GM18909 (cell line): ENCODE data around the gene ZNF862.
A peak's percentile ranks its signal among the peaks of the same experiment; 100 is the strongest.

Source experiments
- ATAC-seq: cut with Tn5 transposase; IDR thresholded peaks from one replicate; pipeline ENCODE4 v1.9.1; 2021; ENCODE audit warnings: mild to moderate bottlenecking; ENCODE audit not compliant: unreplicated experiment, poor library complexity

ZNF862 gene

DNA sequence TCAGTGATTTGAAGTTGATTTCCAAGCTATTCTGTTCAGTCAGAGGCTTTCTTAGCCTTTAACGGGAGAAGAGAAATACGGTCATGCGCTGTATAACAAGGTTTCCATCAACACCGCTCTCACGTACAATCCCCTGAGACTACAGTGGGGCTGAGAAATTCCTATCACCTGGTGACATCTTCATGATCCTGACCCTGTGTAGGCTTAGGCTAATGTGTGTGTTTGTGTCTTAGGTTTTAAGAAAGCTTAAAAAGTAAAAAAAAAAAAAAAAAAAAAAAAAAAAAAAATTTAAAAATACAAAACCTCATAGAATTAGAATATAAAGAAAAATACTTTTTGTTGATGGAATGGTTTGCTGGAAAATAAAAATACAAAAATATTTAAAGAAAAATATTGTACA is 1.8 kb downstream of the ZNF862 start:
- ATAC-seq, result no peak

DNA sequence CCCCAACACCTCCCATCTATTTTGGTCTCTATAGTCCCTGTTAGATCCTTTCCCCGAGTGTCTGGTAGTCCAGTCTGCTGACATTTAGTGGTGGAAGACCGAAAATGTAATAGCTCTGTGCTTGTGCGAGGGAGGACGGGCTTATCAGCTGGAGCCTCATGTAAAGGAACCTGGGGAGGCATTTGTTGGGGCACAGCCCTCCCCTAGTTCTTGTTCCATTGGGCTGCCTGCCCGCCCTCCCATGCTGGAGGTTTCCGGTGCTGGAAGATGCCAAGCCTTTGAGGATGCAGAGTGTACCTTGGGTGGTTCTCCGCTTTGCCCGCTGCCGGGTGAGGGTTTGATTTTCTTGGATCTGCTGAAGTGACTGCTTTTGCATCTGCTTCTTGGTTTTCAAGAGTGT is 5.4 kb downstream of the ZNF862 start:
- no peak for ATAC-seq

DNA sequence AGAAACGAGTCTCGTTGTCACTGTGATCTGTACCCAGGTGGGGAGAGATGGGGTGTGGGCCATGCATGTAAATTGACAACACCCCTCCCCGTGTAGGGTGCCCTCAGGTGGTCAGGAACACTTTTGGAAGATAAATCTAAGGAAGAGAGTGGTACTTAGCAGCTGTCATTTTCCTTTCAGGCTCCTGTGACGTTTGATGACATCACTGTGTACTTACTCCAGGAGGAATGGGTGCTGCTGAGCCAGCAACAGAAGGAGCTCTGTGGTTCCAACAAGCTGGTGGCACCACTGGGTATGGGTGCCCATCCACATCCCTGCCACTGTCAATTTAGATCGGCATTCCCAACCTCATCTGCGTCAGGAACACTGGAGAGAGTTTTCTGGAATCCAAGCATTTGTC is 6.3 kb downstream of the ZNF862 start:
- no peak for ATAC-seq

DNA sequence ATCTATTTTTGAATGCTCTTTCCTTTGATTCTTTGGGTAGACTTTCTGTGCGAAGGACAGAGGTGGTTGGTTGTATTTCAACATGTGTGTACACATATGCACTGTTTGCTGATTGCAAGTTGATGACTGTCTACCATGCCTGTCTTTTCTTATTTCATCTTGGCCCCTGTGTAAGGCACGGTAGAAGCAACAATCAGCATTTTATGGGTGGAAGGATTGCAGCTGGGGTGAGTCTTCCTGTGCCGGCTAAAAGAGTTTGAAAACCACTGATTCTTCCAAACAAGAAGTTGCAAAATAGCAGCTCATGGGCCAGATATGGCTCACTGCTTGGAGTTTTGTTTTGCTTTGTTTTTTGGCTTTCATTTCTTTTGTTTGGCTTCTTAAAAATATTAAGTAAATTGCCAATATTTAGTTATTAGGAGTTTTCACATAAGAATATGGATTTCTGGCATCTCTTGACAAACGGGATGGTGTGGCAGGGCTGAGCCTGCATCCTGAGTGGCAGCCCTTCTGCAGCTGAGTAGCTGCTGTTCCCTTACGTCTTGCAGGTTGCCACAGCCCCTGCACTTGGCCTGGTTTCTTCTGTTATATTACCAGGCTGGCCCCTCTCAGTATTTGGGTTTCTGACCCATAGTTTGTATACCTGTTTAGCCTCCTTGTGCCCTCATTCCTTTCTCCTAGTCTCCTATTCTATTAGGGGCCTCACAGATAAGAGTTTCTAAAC is 7.2 kb downstream of the ZNF862 start:
- ATAC-seq, result no peak

DNA sequence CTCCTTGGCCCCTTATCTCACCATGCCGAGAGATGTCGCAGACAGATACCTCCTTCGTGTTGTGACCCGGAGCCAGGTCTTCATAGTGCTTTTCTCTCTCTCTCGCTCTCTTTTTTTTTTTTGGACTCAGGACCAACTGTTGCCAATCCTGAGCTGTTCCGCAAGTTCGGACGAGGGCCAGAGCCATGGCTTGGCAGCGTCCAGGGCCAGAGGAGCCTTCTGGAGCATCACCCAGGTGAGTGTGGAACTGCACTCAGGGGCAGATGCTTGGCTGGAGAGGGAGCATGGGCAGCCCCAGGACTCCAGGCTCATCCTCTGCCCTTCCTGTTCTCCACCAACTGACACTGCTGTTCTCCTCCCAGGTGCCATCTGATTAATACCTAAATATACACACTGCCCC is 7.8 kb downstream of the ZNF862 start:
- no peak for ATAC-seq

DNA sequence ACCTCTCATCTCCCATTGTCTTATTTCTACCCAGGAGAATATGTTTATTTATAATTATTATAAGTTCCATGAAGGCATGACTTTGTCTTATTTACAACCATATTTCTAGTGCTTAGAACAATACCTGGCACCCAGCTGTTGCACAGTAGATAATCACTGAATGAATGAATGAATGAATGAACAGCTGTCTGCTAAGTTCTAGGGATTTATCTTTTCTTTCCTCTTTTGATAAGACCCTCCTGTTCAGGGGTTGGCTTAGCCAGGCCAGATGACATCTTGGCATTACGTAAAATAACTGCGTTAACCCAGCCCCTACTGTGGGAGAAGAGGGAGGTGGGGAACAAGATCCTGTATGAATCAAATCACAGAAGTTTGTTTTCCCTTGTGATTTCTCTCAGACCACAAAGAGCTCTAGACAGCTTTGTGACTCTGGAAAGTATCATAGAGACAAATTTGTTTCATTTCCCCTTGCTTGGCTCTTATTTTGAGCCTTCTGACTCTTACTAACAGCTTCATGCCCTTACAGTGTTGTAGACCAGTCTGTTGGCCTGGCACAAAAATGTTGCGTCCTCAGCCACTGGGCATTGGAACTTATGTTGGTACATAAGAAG is 8.4 kb downstream of the ZNF862 start:
- ATAC-seq, result peak; percentile 78

DNA sequence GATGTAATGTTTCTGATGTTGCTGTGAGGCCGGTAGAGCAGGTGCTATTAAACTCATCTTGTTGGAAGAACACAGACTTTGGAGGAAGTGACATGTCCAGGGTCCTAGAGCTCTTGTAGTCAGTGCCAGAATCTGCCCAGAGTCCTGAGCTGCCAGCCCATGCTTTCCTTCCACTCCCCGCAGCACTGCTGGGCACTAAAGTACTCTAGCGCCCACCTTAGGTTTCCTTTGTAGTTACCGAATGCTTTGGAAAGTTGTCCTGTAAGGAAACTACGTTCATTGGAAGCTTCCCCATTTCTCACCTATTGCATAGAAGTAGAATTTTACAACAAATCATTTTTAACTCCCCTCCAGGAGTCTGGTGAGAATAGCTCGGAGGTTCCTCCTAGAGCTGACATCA is 11.0 kb downstream of the ZNF862 start:
- no peak for ATAC-seq

DNA sequence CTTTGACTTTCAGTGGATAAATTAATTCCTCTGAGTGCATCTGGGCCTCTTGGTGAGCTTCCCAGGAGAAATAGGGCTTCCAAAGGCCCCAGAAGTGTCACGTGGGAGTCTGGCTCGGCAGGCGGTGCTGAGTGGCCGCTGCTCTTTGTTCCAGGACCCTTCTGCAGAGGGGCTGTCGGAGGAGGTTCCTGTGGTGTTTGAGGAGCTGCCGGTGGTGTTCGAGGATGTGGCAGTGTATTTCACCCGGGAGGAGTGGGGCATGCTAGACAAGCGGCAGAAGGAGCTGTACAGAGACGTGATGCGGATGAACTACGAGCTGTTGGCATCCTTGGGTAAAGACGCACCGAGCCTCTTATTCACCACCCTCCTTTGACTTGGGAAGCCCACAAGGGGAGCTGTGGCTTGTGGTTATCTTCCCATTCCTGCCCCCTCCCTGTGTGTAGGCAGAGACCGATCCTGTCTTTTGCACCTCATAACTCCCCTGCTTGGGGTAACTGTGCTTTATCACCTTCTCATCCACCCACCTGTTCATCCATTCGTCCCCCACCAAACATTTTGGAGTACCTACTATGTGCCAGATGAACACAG is 11.9 kb downstream of the ZNF862 start:
- ATAC-seq, result no peak

DNA sequence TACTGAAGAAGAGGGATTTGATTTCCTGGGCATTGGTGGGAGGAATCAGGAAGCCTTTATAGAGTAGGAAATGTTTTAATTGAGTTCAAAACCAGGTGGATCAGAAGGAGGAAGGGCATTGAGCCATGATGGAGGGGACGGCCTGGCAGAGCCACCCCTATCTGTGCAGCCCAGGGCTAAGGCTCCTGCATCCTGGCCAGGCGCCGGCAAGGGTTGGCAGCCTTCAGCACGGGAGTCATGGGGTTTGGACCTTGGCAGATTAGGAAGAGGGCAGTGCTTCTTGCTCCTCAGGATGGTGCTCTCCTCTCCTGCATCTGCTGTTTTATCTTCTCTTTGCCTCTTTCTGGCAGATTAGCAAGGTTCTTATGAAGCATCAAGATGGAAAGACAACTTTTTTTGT is 12.5 kb downstream of the ZNF862 start:
- ATAC-seq, result no peak

DNA sequence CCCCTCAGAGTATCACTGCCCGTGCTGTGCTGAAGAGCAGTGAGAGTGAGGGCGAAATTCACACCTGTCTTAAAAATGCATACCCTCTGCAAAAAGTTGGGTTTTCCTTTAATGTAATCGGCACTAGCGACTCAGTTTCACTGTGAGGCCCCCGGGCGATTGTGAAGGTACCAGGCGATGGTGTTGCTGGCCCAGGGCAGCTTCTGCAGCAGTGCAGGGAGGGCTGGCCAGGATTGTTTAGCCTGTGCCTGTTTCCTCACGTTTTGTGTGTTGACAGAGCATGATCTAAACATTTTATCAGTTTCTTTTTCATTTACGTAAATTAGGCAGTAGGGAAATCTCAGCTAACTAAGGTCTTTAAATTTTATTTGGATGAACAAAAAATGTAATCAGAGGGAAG is 13.3 kb downstream of the ZNF862 start:
- no peak for ATAC-seq

DNA sequence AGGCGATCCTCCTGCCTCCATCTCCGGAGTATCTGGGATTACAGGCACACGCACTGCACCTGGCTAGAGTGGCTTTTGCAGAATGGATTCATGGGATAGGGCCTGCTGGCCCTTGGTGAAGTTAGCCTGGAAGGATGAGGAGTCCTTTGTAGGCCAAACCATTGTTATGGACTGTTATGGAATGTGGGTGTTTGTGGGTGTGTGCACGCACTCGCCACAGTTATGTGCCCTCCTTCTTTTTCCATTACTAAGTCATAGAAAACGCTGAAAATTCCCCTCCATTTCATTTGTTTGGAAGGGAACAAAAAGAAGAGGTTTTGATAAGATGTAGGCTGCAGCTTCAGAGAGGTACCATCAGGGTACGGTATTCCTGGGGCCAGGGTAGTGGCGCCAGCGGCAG is 15.0 kb downstream of the ZNF862 start:
- no peak for ATAC-seq

DNA sequence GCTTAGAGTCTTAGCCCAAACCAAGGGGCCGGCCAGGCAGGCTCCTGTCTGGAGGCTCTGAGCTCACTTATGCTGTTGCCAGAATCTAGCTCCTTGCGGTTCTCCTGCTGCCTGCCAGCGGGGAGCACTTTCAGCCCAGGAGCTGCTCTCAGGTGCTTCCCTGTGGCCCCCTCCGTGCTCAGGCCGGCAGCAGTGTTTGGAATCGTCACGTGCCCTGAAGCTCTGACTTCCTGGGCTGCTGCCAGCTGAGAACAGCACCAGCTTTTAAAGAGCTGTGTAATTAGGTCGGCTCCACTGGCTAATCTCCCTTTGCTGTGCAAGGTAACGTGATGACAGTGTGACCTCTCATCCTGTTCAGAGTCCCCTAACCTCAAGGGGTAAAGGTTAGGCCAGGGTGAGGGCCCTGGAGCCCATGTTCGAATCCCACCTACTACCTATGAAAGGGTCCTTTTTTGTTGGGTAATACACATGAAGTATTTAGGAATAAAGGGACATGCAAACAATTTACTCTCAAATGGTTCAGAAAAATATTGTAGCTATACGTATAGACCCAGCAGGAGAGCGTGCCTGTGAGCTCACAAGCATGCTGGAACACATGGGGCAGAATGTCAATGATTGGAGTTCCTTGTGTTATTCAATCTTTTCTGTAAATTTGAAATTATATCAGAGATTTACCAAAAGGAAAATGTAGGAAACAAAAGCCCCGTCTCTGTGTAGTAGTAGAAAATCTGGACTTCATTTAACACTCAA is 16.6 kb downstream of the ZNF862 start:
- no peak for ATAC-seq

DNA sequence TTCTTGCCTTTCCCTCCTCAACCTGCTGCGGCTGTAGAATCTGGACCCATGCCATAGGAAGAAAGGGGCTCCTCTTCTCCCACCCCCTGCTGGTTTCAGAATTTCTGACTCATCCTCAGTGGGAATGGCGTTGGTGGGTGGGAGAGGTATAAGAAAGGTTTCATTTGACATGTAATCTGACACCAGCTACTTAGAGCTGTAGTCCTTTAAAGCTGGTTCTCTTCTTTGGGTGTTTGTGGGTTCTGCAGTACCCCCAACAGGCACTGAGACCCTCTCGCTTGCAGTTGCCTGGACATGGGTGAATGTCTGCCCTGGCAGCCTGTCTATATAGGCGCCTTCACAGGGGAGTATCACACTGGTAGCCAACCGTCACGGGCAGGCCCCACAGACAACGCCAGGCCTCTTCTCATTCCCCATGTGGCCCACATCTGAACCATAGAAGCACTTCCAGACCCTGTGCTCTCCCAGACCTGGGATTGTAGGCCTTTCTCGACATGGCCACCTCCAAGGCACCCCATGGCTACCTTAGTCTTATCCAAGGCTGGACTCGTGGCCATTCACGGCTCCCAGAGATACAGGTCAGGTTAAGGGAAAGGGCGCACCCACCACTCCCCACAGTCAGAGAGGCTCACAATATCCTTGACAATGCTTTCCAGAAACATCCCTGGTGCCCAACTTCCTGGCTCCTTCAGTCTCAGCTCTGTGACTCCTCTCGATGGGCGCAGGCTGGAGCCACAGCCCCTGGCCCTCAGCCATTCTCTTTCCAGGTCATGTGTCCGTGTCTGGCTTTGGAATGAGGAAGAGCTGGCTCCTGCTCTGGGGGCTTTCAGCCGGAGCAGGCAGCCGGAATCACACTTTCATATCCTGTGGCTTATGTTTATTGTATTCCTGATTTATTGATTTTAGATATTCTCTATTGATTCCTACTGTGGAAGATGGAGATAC is 17.5 kb downstream of the ZNF862 start:
- no peak for ATAC-seq

DNA sequence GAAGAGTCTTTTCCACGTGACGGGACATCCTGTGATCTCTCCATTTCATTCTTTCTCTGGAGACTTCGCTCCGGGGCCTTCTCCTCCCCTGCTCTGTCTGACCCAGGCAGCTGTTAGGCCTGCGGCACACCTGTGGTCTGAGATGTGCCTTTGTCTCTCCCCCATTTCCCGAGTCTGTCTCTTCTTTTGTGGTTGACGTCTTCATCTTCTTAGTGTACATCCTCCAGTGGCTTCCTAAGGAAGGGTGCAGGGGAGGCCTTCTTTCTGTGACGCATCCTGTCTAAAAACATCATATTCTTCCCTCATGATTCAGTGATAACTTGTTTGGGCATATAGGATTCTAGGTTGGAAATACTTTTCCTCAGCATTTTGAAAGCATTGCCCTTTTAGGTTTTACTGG is 18.4 kb downstream of the ZNF862 start:
- ATAC-seq, result no peak

DNA sequence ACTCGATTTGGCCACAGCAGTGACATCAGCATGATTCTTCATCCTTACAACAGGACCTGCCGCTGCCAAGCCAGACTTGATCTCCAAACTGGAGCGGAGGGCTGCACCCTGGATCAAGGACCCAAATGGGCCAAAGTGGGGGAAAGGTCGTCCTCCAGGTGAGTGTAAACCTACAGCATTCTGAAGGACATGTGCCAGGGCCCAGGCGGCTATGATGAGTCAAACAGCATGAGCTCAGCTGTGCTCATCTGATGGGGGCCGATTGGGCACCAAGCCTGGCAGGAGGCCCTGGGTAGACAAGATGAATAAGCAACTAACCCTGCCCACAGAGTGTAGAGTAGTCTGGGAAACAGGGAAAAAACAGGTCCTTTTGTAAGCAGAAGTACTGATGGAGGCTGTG is 21.2 kb downstream of the ZNF862 start:
- no peak for ATAC-seq

DNA sequence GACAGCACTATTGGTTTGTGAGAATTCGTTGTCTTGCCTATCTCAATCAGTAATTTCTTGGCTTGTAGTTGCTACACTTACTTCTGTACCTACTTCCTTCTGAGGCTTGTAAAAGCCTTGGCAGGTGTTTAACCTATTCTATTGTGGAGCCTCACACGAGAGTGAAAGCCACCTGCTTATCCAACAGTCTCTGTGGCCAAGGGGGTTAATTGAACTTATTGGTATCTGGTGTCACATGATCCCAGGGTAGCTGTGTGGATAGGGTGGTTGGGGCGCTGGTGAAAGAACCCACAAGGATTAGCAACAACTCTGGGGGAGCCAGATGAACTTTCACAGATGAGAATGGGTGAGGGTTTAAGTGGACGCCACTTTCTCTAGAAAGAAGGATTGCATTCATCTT is 21.7 kb downstream of the ZNF862 start:
- no peak for ATAC-seq

DNA sequence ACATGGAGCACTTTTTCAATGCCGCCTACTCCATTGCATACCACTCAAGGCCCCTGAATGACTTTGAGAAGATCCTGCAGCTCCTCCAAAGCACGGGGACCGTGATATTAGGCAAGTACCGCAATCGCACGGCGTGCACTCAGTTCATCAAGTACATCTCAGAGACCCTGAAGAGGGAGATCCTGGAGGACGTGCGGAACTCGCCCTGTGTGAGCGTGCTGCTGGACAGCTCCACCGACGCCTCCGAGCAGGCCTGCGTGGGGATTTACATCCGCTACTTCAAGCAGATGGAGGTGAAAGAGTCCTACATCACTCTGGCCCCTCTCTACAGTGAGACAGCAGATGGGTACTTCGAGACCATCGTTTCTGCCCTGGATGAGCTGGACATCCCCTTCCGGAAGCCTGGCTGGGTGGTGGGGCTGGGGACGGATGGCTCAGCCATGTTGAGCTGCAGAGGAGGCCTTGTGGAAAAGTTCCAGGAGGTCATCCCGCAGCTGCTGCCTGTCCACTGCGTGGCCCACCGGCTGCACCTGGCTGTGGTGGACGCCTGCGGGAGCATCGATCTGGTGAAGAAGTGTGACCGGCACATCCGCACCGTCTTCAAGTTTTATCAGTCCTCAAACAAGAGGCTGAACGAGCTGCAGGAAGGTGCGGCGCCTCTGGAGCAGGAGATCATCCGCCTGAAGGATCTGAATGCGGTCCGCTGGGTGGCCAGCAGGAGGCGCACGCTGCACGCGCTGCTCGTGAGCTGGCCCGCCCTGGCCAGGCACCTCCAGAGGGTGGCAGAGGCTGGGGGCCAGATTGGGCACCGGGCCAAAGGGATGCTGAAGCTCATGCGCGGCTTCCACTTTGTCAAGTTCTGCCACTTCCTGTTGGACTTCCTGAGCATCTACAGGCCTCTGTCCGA is 22.9 kb downstream of the ZNF862 start:
- ATAC-seq, result no peak

DNA sequence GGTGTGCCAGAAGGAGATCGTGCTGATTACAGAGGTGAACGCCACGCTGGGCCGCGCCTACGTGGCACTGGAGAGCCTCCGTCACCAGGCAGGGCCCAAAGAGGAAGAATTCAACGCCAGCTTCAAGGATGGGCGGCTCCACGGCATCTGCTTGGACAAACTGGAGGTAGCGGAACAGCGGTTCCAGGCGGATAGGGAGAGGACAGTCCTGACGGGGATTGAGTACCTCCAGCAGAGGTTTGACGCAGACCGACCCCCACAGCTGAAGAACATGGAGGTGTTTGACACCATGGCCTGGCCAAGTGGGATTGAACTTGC is 23.5 kb downstream of the ZNF862 start:
- ATAC-seq, result no peak

DNA sequence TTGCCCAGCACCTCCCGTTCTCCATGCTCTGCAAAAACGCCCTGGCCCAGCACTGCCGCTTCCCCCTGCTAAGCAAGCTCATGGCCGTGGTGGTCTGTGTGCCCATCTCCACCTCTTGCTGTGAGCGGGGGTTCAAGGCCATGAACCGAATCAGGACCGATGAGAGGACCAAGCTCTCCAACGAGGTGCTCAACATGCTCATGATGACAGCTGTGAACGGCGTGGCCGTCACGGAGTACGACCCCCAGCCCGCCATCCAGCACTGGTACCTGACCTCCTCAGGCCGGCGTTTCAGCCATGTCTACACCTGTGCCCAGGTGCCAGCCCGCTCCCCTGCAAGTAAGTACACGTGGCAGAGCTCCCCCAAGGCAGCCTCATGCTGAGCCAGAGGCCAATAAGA is 24.0 kb downstream of the ZNF862 start:
- no peak for ATAC-seq
